HepG2 (cell line): Measurements from ENCODE around the gene ZFPM1.

Source experiments
- CTCF ChIP-seq: sonication (generic); formaldehyde crosslinking; IDR thresholded peaks from 2 replicates; pipeline ENCODE4 v1.5.0; 2020; ENCODE audit warnings: mild to moderate bottlenecking, missing genetic modification reagents, moderate library complexity
- MAX ChIP-seq: IDR thresholded peaks from 2 replicates; pipeline ENCODE4 v1.6.1; 2012; ENCODE audit warnings: inconsistent platforms
- NR2F6 ChIP-seq, 2 experiments: IDR thresholded peaks; 2 replicates each; pipeline ENCODE4 v1.6.1; 2016; ENCODE audit warnings: antibody characterized with exemption in 1 of 2, mild to moderate bottlenecking in 1 of 2
- REST ChIP-seq, 2 experiments: IDR thresholded peaks; 2 replicates each; pipeline ENCODE4 v1.6.1; 2011 to 2012; ENCODE audit warnings: low read length in 2 of 2, borderline replicate concordance in 1 of 2, low read depth in 1 of 2, mild to moderate bottlenecking in 1 of 2, moderate library complexity in 1 of 2
- SMC3 ChIP-seq: IDR thresholded peaks from 2 replicates; pipeline ENCODE4 v1.6.1; 2011; ENCODE audit warnings: low read length, improper control_type of control experiment
- ZBTB7A ChIP-seq: sonication (generic); formaldehyde crosslinking; IDR thresholded peaks from 2 replicates; pipeline ENCODE4 v1.8.0; 2022; ENCODE audit warnings: mild to moderate bottlenecking, missing genetic modification reagents
- ZNF12 ChIP-seq: sonication (generic); formaldehyde crosslinking; IDR thresholded peaks from 2 replicates; pipeline ENCODE4 v1.5.0; 2020; ENCODE audit warnings: missing genetic modification reagents
- ZNF510 ChIP-seq: sonication (generic); formaldehyde crosslinking; IDR thresholded peaks from 2 replicates; pipeline ENCODE4 v1.4.0; 2020; ENCODE audit warnings: low read depth, mild to moderate bottlenecking, missing genetic modification reagents
- ZNF761 ChIP-seq: sonication (generic); formaldehyde crosslinking; conservative IDR thresholded peaks from 2 replicates; pipeline ENCODE4 v1.4.0; 2020; ENCODE audit warnings: mild to moderate bottlenecking, missing genetic modification reagents
- ZNF777 ChIP-seq: sonication (generic); formaldehyde crosslinking; IDR thresholded peaks from 2 replicates; pipeline ENCODE4 v1.4.0; 2020; ENCODE audit warnings: missing genetic modification reagents
- TF ChIP-seq, protein P1 (sequence below), 2 experiments: sonication (generic) in 1 of 2; formaldehyde crosslinking in 1 of 2; IDR thresholded peaks; 2 replicates each; pipeline versions ENCODE4 v1.5.1 to v1.6.1; 2011 to 2020; ENCODE audit warnings: borderline replicate concordance in 1 of 2, low read depth in 1 of 2, low read length in 1 of 2, mild to moderate bottlenecking in 1 of 2, missing genetic modification reagents in 1 of 2, moderate library complexity in 1 of 2
- TF ChIP-seq, protein P2 (sequence below): sonication (generic); formaldehyde crosslinking; IDR thresholded peaks from 2 replicates; pipeline ENCODE4 v1.4.0; 2020; ENCODE audit warnings: missing genetic modification reagents, borderline replicate concordance

- no peak for TF ChIP-seq ZNF510 (CRISPR knock-in tag)
- no peak for TF ChIP-seq NR2F6 (IDR thresholded peaks at IDR 0.05)
- TF ChIP-seq NR2F6 (CRISPR knock-in tag; IDR thresholded peaks at IDR 0.05): no peak
- TF ChIP-seq SMC3: no peak
- TF ChIP-seq, protein P1, sequence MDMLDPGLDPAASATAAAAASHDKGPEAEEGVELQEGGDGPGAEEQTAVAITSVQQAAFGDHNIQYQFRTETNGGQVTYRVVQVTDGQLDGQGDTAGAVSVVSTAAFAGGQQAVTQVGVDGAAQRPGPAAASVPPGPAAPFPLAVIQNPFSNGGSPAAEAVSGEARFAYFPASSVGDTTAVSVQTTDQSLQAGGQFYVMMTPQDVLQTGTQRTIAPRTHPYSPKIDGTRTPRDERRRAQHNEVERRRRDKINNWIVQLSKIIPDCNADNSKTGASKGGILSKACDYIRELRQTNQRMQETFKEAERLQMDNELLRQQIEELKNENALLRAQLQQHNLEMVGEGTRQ (IDR thresholded peaks at IDR 0.05; ENCODE audit: low read depth, low read length): no peak
- TF ChIP-seq, protein P1 (CRISPR knock-in tag; IDR thresholded peaks at IDR 0.05; ENCODE audit: borderline replicate concordance): no peak
- no peak for TF ChIP-seq ZNF12 (CRISPR knock-in tag)
- TF ChIP-seq, protein P2, sequence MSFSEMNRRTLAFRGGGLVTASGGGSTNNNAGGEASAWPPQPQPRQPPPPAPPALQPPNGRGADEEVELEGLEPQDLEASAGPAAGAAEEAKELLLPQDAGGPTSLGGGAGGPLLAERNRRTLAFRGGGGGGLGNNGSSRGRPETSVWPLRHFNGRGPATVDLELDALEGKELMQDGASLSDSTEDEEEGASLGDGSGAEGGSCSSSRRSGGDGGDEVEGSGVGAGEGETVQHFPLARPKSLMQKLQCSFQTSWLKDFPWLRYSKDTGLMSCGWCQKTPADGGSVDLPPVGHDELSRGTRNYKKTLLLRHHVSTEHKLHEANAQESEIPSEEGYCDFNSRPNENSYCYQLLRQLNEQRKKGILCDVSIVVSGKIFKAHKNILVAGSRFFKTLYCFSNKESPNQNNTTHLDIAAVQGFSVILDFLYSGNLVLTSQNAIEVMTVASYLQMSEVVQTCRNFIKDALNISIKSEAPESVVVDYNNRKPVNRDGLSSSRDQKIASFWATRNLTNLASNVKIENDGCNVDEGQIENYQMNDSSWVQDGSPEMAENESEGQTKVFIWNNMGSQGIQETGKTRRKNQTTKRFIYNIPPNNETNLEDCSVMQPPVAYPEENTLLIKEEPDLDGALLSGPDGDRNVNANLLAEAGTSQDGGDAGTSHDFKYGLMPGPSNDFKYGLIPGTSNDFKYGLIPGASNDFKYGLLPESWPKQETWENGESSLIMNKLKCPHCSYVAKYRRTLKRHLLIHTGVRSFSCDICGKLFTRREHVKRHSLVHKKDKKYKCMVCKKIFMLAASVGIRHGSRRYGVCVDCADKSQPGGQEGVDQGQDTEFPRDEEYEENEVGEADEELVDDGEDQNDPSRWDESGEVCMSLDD (CRISPR knock-in tag): no peak
- no peak for TF ChIP-seq CTCF (CRISPR knock-in tag)
- no peak for TF ChIP-seq MAX
- TF ChIP-seq REST (IDR thresholded peaks at IDR 0.05; ENCODE audit: borderline replicate concordance in 1 of 2, low read depth in 1 of 2, low read length in 2 of 2): no peak
- TF ChIP-seq ZBTB7A (CRISPR knock-in tag): no peak
- no peak for TF ChIP-seq ZNF761
- no peak for TF ChIP-seq ZNF777 (CRISPR knock-in tag)
Measured at GRCh38 chr16:88462396-88462795, 9.3 kb downstream of the ZFPM1 start.
